Measurements from ENCODE around the gene UGT1A9. TPM values are rescaled to one million over a fixed set of nuclear protein-coding genes. Genes with fewer than 3 reads are reported as not detected.

Gene UGT1A9
- total and polyA plus RNA-seq, 2 experiments from 2014 or later = not detected

DNA sequence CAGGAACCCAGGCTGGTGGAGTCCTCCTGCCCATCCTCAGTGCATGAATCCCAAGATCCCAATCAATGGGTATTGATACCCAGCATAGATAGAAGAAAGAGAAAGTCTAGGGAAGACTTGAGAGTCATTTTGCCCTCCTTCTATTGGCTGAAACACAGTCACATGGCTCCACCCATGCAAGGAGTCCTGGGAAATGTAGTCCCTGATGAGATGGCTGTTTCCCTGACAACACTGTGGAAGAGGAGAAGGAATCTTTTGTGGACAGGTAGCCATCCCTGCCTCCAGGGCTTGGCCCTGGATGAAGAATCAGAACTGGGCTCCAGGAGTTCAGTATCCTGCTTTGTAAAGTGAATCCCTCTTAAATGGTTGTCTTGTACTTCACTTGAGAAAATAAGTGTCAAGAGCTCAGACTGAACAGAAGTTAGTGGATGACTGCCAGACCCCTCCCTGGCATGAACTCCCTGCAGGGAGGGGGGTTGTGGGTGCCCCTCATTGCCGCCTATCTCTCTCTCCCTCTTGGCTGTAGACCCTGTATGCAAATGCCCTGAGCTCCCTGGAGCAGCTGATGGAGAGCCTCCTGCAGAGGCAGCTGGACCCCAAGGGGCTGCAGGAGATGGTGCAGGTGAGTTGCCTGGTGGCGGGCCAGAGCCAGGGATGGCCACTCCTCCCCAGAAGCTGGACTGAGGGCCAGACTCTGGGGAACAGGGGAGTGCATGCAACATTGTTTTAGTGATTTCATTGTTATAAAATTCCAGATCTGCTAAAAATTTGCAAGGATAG, 142.5 kb downstream of the UGT1A9 start:
- Histone ChIP-seq H3K27me3 (ENCODE audit: insufficient read depth) (no peaks in the 10 kb centered on the region), H4K20me1 (replicated peaks; ENCODE audit: insufficient read depth) (no peaks in the 10 kb centered on the region), H2AFZ (no peak overlapping the region), H3K79me2 (replicated peaks; ENCODE audit: insufficient read depth) (no peaks in the 10 kb centered on the region), H3F3A (replicated peaks; ENCODE audit: low read depth) (no peaks in the 10 kb centered on the region), H3K27ac (ENCODE audit: low read depth) (no peak overlapping the region), H3K9me2 (ENCODE audit: insufficient read depth) (peaks cover 6% of the 10 kb centered on the region), H3K4me1 (ENCODE audit: insufficient read depth) (no peaks in the 10 kb centered on the region), H3K36me3 (ENCODE audit: insufficient read depth) (no peaks in the 10 kb centered on the region), H3K4me3 (no peak overlapping the region), H3K4me2 (no peak overlapping the region)
- H3K27me3 Mint-ChIP-seq (ENCODE audit: insufficient read depth, low read depth, poor library complexity) = peaks cover 9% of the 10 kb centered on the region
- H3K9me3 Mint-ChIP-seq = peaks cover 5% of the 10 kb centered on the region; the same call in 2 of the 3 replicates
- ATAC-seq (peak; percentile 88), DNase-seq (ENCODE audit: low spot score) (peak; percentile 60)
- TF ChIP-seq, protein P1, sequence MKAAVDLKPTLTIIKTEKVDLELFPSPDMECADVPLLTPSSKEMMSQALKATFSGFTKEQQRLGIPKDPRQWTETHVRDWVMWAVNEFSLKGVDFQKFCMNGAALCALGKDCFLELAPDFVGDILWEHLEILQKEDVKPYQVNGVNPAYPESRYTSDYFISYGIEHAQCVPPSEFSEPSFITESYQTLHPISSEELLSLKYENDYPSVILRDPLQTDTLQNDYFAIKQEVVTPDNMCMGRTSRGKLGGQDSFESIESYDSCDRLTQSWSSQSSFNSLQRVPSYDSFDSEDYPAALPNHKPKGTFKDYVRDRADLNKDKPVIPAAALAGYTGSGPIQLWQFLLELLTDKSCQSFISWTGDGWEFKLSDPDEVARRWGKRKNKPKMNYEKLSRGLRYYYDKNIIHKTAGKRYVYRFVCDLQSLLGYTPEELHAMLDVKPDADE (IDR thresholded peaks at IDR 0.05) = 0 out of 2 replicates have a peak, but pooled peaks have one; percentile 35
- no peak for TF ChIP-seq EZH2 (IDR thresholded peaks at IDR 0.05; ENCODE audit: low read depth, unreplicated experiment)
- H3K27ac Mint-ChIP-seq = no peak overlapping the region
- H3K36me3 Mint-ChIP-seq (ENCODE audit: low read depth) = no peaks in the 10 kb centered on the region
- no peak overlapping the region for H3K4me3 Mint-ChIP-seq
- no peaks in the 10 kb centered on the region for H3K4me1 Mint-ChIP-seq

DNA sequence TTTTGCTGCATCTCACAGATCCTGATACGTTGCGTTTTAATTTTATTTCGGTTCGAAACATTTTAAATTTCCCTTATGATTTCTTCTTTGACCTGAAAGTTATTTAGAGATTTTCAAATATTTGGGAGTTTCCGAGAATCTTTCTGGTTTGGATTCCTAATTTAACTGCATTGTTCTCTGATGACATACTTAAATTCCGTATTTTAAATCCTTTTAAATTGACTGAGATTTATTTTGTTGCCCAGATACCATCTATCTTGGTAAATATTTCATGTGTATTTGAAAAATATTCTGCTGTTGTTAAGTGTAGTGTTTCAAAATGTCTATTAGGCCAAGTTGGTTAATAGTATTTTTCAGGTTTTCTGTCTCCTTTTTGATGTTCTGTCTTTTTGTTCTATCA, 144.2 kb downstream of the UGT1A9 start:
- H4K20me1 ChIP-seq (replicated peaks; ENCODE audit: insufficient read depth) = no peaks in the 10 kb centered on the region
- Mint-ChIP-seq H3K9me3 (no peaks in the 10 kb centered on the region), H3K27me3 (ENCODE audit: insufficient read depth, low read depth, poor library complexity) (peaks cover 13% of the 10 kb centered on the region), H3K27ac (no peak overlapping the region), H3K4me3 (no peak overlapping the region), H3K4me1 (no peaks in the 10 kb centered on the region), H3K36me3 (ENCODE audit: low read depth) (no peaks in the 10 kb centered on the region)
- peaks cover 6% of the 10 kb centered on the region for H3K9me2 ChIP-seq (ENCODE audit: insufficient read depth)
- DNase-seq (ENCODE audit: low spot score) (no peak), ATAC-seq (no peak)
- no peaks in the 10 kb centered on the region for H3K4me1 ChIP-seq (ENCODE audit: insufficient read depth)
- no peak overlapping the region for H3K4me3 ChIP-seq
- no peaks in the 10 kb centered on the region for H3K27me3 ChIP-seq (ENCODE audit: insufficient read depth)
- no peak overlapping the region for H2AFZ ChIP-seq
- H3K4me2 ChIP-seq = no peak overlapping the region
- no peak overlapping the region for H3K27ac ChIP-seq (ENCODE audit: low read depth)
- TF ChIP-seq POLR2AphosphoS5 (IDR thresholded peaks at IDR 0.05; ENCODE audit: low read depth) (no peak), JUNB (IDR thresholded peaks at IDR 0.05; ENCODE audit: unreplicated experiment) (no peak), NANOG (IDR thresholded peaks at IDR 0.05; ENCODE audit: borderline replicate concordance) (no peak), CREB1 (CRISPR knock-in tag; IDR thresholded peaks at IDR 0.05; ENCODE audit: low read depth) (no peak), EZH2 (IDR thresholded peaks at IDR 0.05; ENCODE audit: low read depth, unreplicated experiment) (no peak)
- TF ChIP-seq, protein P2, sequence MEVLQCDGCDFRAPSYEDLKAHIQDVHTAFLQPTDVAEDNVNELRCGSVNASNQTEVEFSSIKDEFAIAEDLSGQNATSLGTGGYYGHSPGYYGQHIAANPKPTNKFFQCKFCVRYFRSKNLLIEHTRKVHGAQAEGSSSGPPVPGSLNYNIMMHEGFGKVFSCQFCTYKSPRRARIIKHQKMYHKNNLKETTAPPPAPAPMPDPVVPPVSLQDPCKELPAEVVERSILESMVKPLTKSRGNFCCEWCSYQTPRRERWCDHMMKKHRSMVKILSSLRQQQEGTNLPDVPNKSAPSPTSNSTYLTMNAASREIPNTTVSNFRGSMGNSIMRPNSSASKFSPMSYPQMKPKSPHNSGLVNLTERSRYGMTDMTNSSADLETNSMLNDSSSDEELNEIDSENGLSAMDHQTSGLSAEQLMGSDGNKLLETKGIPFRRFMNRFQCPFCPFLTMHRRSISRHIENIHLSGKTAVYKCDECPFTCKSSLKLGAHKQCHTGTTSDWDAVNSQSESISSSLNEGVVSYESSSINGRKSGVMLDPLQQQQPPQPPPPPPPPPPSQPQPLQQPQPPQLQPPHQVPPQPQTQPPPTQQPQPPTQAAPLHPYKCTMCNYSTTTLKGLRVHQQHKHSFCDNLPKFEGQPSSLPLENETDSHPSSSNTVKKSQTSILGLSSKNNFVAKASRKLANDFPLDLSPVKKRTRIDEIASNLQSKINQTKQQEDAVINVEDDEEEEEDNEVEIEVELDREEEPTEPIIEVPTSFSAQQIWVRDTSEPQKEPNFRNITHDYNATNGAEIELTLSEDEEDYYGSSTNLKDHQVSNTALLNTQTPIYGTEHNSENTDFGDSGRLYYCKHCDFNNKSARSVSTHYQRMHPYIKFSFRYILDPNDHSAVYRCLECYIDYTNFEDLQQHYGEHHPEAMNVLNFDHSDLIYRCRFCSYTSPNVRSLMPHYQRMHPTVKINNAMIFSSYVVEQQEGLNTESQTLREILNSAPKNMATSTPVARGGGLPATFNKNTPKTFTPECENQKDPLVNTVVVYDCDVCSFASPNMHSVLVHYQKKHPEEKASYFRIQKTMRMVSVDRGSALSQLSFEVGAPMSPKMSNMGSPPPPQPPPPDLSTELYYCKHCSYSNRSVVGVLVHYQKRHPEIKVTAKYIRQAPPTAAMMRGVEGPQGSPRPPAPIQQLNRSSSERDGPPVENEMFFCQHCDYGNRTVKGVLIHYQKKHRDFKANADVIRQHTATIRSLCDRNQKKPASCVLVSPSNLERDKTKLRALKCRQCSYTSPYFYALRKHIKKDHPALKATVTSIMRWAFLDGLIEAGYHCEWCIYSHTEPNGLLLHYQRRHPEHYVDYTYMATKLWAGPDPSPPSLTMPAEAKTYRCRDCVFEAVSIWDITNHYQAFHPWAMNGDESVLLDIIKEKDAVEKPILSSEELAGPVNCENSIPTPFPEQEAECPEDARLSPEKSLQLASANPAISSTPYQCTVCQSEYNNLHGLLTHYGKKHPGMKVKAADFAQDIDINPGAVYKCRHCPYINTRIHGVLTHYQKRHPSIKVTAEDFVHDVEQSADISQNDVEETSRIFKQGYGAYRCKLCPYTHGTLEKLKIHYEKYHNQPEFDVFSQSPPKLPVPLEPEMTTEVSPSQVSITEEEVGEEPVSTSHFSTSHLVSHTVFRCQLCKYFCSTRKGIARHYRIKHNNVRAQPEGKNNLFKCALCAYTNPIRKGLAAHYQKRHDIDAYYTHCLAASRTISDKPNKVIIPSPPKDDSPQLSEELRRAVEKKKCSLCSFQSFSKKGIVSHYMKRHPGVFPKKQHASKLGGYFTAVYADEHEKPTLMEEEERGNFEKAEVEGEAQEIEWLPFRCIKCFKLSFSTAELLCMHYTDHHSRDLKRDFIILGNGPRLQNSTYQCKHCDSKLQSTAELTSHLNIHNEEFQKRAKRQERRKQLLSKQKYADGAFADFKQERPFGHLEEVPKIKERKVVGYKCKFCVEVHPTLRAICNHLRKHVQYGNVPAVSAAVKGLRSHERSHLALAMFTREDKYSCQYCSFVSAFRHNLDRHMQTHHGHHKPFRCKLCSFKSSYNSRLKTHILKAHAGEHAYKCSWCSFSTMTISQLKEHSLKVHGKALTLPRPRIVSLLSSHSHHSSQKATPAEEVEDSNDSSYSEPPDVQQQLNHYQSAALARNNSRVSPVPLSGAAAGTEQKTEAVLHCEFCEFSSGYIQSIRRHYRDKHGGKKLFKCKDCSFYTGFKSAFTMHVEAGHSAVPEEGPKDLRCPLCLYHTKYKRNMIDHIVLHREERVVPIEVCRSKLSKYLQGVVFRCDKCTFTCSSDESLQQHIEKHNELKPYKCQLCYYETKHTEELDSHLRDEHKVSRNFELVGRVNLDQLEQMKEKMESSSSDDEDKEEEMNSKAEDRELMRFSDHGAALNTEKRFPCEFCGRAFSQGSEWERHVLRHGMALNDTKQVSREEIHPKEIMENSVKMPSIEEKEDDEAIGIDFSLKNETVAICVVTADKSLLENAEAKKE (CRISPR knock-in tag; IDR thresholded peaks at IDR 0.05) = no peak
- TF ChIP-seq, protein P1 (IDR thresholded peaks at IDR 0.05) = no peak
- H3F3A ChIP-seq (replicated peaks; ENCODE audit: low read depth) = no peaks in the 10 kb centered on the region
- H3K79me2 ChIP-seq (replicated peaks; ENCODE audit: insufficient read depth) = no peaks in the 10 kb centered on the region
- H3K36me3 ChIP-seq (ENCODE audit: insufficient read depth) = no peaks in the 10 kb centered on the region

Measured in GM23338 (cell line).